Naive thymus-derived CD8-positive, alpha-beta T cell (primary cell): ENCODE data around the gene TMEM244. TPM values are rescaled to one million over a fixed set of nuclear protein-coding genes. Genes with fewer than 3 reads are reported as not detected.

Experiments
- ATAC-seq, 2 donors: fragments of 150-1000 bp; cut with Tn5 transposase in 1 of 2; sonication (Bioruptor Pico), chemical (Tn5 transposase) in 1 of 2; 1 replicate in 1 of 2; 2 replicates in 1 of 2; pipeline ENCODE4 v1.10.0; 2021; ENCODE audit warnings: mild to moderate bottlenecking in 2 of 2, moderate library complexity in 2 of 2
- POLR2A ChIA-PET: fragments of 350-600 bp; sonication (Branson Sonifier 250); formaldehyde crosslinking; loops from one replicate; lab custom pipeline; 2021; ENCODE audit warnings: antibody characterized with exemption; lab: Charles Lee
- DNase-seq, 10 donors: peaks; one replicate each; pipeline versions ENCODE4 v3.0.0 to v3.0.0-alpha.2; 2020 to 2022
- H3K27ac Mint-ChIP-seq, 10 donors: one replicate each; pipeline ENCODE4 v1.8.0; 2020 to 2022; ENCODE audit warnings: mild to moderate bottlenecking in 10 of 10, mixed read lengths in 10 of 10, moderate library complexity in 4 of 10, inconsistent platforms in 1 of 10
- H3K27me3 Mint-ChIP-seq, 5 donors: one replicate each; pipeline ENCODE4 v1.8.0; 2021 to 2022; ENCODE audit warnings: mixed read lengths in 5 of 5
- H3K36me3 Mint-ChIP-seq, 3 donors: one replicate each; pipeline ENCODE4 v1.8.0; 2020 to 2022; ENCODE audit warnings: mixed read lengths in 3 of 3, mild to moderate bottlenecking in 2 of 3, inconsistent platforms in 1 of 3
- H3K4me1 Mint-ChIP-seq, 4 donors: one replicate each; pipeline ENCODE4 v1.8.0; 2021 to 2022; ENCODE audit warnings: mixed read lengths in 4 of 4
- H3K4me3 Mint-ChIP-seq, 10 donors: one replicate each; pipeline ENCODE4 v1.8.0; 2020 to 2022; ENCODE audit warnings: mild to moderate bottlenecking in 10 of 10, mixed read lengths in 10 of 10, moderate library complexity in 6 of 10, inconsistent platforms in 1 of 10
- H3K9me3 Mint-ChIP-seq, 9 donors: one replicate each; pipeline ENCODE4 v1.8.0; 2020 to 2022; ENCODE audit warnings: mixed read lengths in 9 of 9, mild to moderate bottlenecking in 3 of 9, inconsistent platforms in 1 of 9, moderate library complexity in 1 of 9
- polyA plus RNA-seq, 3 donors: library from polyadenylated mRNA; unstranded; fragments of 300-500 nt; fragmentation: Illumina TruSeq; gene quantifications; one replicate each; pipeline ENCODE4 v1.2.3, GENCODE V29; 2021
- total RNA-seq, 8 experiments: library from RNA in 2 of 8; stranded (reverse) in 2 of 8; gene quantifications; one replicate each; pipeline ENCODE4 v1.2.3 and lab custom pipeline; 2021 to 2026

The TMEM244 gene
- total and polyA plus RNA-seq, 5 experiments from 2014 or later, result 1.7 TPM; not detected in 4

GRCh38 chr6:129792049-129792448 is 69.1 kb downstream of the TMEM244 start:
- H3K27me3 Mint-ChIP-seq, result peaks cover 0 to 20% (median 10%) of the 10 kb centered on the region in 5 donors
- peaks cover 4 to 7% (median 5%) of the 10 kb centered on the region in 4 donors for H3K4me1 Mint-ChIP-seq
- POLR2A ChIA-PET, result no interaction called here
- H3K27ac Mint-ChIP-seq, result no peak overlapping the region
- H3K36me3 Mint-ChIP-seq, result no peaks in the 10 kb centered on the region
- no peaks in the 10 kb centered on the region for H3K9me3 Mint-ChIP-seq
- DNase-seq, result no peak
- no peak for ATAC-seq
- no peak overlapping the region for H3K4me3 Mint-ChIP-seq

DNA sequence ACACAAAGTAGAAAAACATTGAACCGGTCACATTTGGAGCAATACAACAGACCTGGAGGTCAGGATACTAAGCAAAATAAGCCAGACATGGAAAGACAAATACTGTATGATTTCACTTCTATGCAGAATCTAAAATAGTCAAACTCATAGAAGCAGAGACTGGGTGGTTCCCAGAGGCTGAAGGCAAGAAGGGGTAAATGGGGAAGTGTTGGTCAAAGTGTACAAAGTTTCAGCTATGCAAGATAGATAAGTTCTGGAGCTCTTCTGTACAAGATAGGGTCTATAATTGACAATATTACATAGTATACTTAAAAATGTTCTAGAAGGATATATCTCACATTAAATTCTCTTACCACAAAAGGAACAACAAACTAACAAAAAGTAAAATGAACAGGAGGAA is 70.3 kb downstream of the TMEM244 start:
- Mint-ChIP-seq H3K27ac (no peak overlapping the region), H3K9me3 (no peaks in the 10 kb centered on the region), H3K27me3 (peaks cover 0 to 20% (median 10%) of the 10 kb centered on the region in 5 donors), H3K4me3 (no peak overlapping the region), H3K36me3 (no peaks in the 10 kb centered on the region), H3K4me1 (peaks cover 4 to 7% (median 5%) of the 10 kb centered on the region in 4 donors)
- no peak for DNase-seq
- POLR2A ChIA-PET, result no interaction called here
- ATAC-seq, result no peak

- Mint-ChIP-seq H3K27ac (no peak overlapping the region), H3K27me3 (peaks cover 0 to 20% (median 10%) of the 10 kb centered on the region in 5 donors), H3K4me3 (no peak overlapping the region), H3K4me1 (peaks cover 4 to 7% (median 5%) of the 10 kb centered on the region in 4 donors), H3K9me3 (no peaks in the 10 kb centered on the region), H3K36me3 (no peaks in the 10 kb centered on the region)
- DNase-seq, result no peak
- POLR2A ChIA-PET, result no interaction called here
- no peak for ATAC-seq
These were observed 71.1 kb downstream of the TMEM244 start for GRCh38 chr6:129789974-129790373.

- Mint-ChIP-seq H3K4me3 (no peak overlapping the region), H3K4me1 (no peaks in the 10 kb centered on the region), H3K27ac (no peak overlapping the region), H3K27me3 (peaks cover under 1 to 17% (median 3%) of the 10 kb centered on the region in 5 donors), H3K9me3 (peaks cover 0 to 1% (median 0%) of the 10 kb centered on the region in 9 donors), H3K36me3 (no peaks in the 10 kb centered on the region)
- DNase-seq, result no peak
- no peak for ATAC-seq
- POLR2A ChIA-PET, result no interaction called here
These were observed 73.3 kb downstream of the TMEM244 start for GRCh38 chr6:129787816-129788215.

GRCh38 chr6:129786548-129786947 is 74.6 kb downstream of the TMEM244 start:
- ATAC-seq, result no peak
- H3K27me3 Mint-ChIP-seq, result peaks cover 0 to 13% (median 1%) of the 10 kb centered on the region in 5 donors
- no peak overlapping the region for H3K4me3 Mint-ChIP-seq
- no peak for DNase-seq
- POLR2A ChIA-PET, result no interaction called here
- no peak overlapping the region for H3K27ac Mint-ChIP-seq
- no peaks in the 10 kb centered on the region for H3K4me1 Mint-ChIP-seq
- H3K36me3 Mint-ChIP-seq, result no peaks in the 10 kb centered on the region
- H3K9me3 Mint-ChIP-seq, result peaks cover 0 to 5% (median 0%) of the 10 kb centered on the region in 9 donors

GRCh38 chr6:129785756-129786135 is 75.4 kb downstream of the TMEM244 start:
- POLR2A ChIA-PET, result no interaction called here
- Mint-ChIP-seq H3K27me3 (peaks cover 0 to 10% (median 1%) of the 10 kb centered on the region in 5 donors), H3K4me3 (no peak overlapping the region), H3K36me3 (no peaks in the 10 kb centered on the region), H3K4me1 (no peaks in the 10 kb centered on the region), H3K9me3 (peaks cover 0 to 12% (median 0%) of the 10 kb centered on the region in 9 donors), H3K27ac (no peak overlapping the region)
- DNase-seq (no peak), ATAC-seq (no peak)

DNA sequence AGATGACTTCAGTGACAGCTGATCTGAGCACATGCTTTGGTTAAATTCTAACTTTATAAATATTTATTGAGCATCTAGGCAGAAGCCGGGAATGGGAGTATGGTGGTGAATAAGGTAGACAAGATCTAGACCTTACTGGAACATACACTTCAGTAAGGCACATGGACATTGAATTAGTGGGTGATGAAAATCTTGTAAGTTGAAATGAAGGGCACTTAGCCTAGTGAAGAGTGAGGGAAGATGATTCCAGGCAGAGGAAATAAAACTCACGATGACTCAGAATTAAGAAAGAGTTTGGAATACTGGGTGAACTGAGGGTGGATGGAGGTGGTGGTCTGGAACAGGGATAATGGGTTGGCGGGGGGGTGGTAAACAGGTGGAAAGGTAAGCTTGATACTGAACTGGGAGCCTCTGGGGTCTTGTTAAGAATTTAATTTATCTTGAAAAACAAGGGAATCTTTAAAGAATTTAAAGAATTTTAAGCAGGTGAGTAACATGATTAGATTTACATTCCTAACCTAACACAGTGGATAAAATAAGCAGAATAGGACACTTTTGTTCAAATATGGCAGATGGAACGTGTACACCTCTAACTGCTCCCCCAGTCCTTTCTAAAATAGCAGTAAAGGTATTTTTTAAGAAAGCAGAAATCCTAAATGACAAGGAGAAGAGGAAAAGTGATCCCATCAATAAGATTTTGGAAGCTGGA is 75.9 kb downstream of the TMEM244 start:
- Mint-ChIP-seq H3K4me1 (no peaks in the 10 kb centered on the region), H3K27ac (no peak overlapping the region), H3K36me3 (no peaks in the 10 kb centered on the region), H3K9me3 (peaks cover 0 to 12% (median 0%) of the 10 kb centered on the region in 9 donors), H3K27me3 (peaks cover 0 to 8% (median 1%) of the 10 kb centered on the region in 5 donors), H3K4me3 (no peak overlapping the region)
- ATAC-seq (no peak), DNase-seq (no peak)
- POLR2A ChIA-PET, result no interaction called here

Other genes with a start within 250 kb of the TMEM244 start
- gene ARHGAP18, start 151.1 kb downstream of the TMEM244 start, total RNA-seq, result 1 to 10 TPM; 1.4 to 2.3 TPM
- gene ARHGAP18, start 151.1 kb downstream of the TMEM244 start, polyA plus RNA-seq, result 1 to 10 TPM in 1 of 3 donors, under 1 TPM in 2; 0.64 to 2.4 (median 0.73) TPM
- gene L3MBTL3, start 157.3 kb upstream of the TMEM244 start, total RNA-seq, result 10 to 100 TPM; 52.5 to 53.7 TPM
- gene L3MBTL3, start 157.3 kb upstream of the TMEM244 start, polyA plus RNA-seq, result 1 to 10 TPM; 3.7 to 6.9 (median 4.2) TPM